Left renal cortex interstitium (tissue), 4 donors: Measurements from ENCODE around the gene PAWR. TPM values are rescaled to one million over a fixed set of nuclear protein-coding genes. Genes with fewer than 3 reads are reported as not detected.
"Not testable (repeated sequence)": the region's sequence is repeated elsewhere in the genome, so short reads cannot be mapped to it uniquely, and the experiment has no call there.

Experiments
- DNase-seq, 4 donors: peaks; one replicate each; pipeline ENCODE4 v3.0.0-alpha.2; 2013; ENCODE audit warnings: low read depth in 4 of 4, low spot score in 2 of 4, missing footprints in 1 of 4
- polyA plus RNA-seq, 4 donors: library from polyadenylated mRNA; unstranded; fragments of 120-200 nt; gene quantifications; one replicate each; pipeline ENCODE4 v1.2.1, GENCODE V29; 2013; ENCODE audit not compliant: insufficient read length in 4 of 4

The PAWR gene
- polyA plus RNA-seq, 4 donors, result 59.8 to 142 (median 92.1) TPM

DNA sequence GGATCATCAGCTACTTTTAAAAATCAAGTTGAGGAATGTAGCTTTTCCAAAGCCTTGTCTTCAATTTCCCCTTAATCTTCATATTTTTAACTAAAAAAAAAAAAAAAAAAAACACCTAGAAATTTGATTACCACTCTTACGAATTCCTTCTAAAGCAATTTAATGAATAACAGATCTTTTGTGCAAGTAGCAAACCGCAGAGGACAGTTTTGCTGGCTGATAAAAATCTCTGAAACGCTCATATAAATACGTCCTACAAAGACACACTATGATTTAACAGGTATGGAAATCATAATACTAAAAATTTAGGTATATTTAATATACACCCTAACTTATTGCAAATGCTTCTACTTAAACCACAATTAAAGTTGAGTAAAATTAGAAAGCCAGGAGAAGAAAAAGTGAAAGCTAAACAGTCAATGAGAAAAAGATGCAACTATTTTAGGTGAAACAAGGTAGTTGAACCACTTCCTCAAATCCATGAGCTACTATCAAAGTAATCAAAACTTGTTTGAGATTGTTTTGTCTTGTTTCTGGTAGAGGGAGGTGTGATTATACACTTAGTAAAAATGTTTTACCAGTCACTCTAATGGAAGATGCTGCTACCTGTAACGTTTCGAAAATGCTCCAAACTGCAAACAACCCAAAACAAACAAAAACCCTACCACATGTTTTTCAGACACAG lies 2.2 kb downstream of the PAWR start:
- DNase-seq, result no peak

DNA sequence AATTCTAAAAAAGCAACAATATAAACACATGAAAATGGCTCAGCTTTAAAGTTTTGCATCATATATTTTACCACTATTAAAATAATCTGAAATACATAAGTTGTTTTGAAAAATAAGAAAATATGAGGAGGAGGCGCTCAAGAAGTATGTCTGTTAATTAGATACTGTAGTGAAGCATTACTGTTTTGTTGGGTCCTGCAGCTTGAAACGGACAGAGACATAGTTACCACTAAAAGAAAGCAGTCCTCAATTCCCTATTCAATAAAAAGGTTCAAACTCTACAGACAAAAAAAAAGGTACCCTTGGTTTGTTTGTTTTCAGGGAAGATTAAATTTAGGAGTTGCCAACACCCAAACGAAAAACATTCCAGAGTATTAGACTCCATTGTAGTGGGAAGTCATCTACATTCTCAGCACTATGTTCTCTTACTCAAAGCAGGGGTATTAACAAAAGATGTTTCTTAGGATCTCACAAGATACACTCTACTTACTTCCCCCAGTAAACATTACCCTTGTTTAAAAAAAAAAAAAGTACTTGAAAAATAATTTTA lies 3.0 kb downstream of the PAWR start:
- DNase-seq, result no peak

DNA sequence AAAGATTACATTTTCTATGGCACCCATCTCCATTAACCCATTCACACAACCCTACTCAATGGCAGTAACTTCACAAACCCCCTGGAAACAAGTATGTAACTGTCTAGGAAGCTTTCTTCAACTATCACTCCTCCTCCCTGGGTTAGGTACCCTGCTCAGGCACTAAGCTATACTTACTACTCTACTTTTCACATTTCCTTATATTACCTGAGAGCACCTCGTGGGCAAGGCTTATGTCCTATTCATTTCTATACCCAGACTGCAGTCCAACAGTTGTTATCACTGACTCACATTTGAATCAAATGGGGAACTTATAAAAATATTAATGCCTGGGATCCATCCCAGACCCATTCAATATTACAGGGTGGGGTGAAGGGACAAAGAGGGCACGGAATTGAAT lies 4.6 kb downstream of the PAWR start:
- no peak for DNase-seq

DNA sequence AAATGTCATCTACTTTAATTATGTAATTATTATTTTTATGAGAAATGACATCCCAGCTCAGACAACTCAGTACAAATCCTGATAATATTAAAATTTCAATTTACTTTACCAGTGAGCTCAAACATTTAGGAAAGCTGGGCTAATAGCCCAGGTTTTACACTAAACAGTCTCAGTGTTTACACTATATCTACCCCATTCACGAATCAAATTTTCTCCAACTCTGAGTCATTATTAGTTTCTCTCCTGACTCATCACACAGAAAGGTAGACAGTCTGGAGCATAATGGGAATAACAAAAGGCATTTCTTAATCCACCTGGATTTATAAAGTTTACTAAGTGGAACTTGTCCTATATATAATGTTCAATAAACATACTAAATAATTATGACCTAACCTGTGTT lies 5.7 kb downstream of the PAWR start:
- no peak for DNase-seq

DNA sequence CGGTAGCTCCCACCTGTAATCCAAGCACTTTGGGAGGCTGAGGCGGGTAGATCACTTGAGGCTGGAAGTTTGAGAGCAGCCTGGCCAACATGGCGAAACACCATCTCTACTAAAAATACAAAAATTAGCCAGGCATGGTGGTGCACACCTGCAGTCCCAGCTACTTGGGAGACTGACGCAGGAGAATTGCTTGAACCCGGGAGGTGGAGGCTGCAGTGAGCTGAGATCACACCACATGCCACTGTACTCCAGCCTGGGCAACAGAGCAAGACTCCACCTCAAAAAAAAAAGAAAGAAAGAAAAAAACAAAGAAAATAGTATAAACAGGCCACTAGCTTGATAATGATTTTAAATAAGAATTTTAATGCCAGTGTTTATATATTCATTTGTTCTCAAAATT lies 6.4 kb downstream of the PAWR start:
- not testable (repeated sequence) for DNase-seq

DNA sequence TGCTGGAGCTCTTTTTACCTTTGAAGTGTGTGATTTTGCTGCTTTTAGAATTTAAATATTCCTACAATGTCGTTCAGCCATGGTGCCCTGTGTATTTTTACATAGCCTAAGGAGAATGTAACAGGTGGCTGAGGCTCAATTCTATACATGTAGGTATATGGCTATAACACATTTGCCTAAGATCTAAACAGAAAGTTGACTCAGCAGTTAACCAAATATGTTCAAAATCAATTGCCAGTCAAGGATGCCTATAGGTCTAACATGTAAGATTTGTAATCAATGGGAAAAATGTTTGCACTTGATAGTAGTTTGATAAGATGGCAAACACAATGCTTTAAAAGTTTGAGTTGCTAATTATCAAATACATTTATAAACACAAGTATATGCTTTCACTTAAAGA lies 8.2 kb downstream of the PAWR start:
- no peak for DNase-seq

DNA sequence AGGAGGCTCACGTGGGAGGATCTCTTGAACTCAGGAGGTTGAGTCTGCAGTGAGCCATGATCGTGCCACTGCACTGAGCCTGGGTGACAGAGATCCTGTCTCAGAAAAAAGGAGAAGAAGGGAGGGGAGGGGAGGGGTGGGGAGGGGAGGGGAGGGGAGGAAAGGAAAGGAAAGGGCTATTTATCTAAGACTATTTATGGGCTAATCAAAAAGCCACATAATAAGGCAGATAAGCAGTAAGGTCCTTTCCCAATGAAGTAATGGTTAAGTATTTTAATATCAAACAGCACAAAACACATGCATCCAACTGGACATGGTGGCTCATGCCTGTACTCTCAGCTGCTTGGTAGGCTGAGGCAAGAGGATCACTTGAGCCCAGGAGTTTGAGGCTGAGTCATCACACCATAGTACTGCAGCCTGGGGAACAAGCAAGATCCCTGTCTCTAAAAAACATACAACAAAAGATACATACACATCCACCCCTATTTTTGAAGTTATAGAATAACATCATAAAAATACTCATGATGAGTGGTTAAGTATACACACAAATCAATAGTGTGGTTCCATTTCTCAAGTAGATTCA lies 9.7 kb downstream of the PAWR start:
- no peak for DNase-seq

DNA sequence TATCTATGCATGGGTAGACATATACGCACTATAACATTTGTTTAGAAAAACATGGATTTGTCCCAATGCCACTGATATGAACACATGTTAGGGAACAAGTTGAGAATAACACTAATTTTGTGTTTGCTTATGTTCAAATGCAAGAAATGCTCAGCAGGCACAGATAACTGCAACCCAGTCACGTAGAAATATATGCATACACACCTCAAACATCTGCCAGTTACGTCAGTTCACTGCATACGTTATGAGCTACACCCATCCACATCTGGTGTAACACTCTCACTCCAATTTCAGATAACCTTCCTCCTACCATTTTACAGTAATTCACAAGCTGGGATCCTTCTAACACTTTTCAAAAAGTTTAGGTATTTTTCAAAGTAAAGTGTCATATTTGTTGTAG lies 10.7 kb downstream of the PAWR start:
- no peak for DNase-seq

DNA sequence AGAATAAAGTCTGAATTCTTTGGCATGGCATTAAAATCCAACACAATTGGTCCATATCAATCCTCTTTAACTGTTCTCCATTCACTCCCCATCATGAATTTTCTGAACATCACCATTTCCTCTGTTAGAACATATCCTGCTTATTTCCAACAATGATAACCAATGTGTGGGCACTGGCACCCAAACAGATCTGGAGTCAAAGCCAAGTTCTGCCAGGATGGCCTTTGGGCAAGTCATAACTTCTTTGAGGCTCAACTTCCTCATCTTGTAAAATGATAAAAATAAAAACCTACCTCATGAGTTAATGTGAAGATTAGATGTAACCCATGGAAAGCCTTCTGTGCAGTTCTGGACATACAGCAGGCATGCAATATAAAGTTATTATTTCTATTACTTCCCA lies 12.5 kb downstream of the PAWR start:
- no peak for DNase-seq

DNA sequence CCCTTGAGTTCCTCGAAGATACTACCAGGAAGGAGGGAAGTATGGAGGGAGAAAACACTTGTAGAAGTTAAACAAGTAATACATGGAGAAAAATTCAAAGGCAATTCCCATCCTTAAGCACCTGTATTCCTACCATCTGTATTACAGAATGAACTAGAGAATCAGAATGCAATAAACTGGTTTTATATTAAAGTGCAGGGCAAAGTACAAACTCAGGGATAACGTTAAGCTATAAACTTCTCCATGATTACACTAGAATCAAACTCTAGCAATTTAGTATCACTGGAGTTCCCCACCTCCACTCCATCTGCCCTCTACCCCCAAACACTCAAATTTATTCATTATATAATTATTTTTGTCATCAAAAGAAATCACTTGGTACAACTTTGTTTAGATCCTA lies 13.1 kb downstream of the PAWR start:
- DNase-seq, result no peak

DNA sequence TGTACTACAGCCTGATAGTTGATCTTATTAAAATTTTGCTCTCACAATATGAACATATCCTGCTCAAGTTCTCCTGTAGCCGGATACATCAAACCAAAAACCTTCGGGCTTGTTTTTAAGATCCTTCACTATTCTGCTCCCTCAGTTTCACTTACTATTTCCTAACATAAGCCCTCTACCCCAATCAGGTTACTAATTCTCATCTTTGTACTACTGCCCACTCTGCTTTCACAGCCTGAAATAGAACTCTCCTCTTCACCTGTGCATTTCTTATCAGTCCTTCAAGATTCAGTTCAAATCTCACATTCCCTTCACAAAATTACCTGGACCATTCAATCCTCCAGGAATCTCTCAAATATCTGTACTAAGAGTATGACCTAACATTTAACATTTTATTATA lies 14.2 kb downstream of the PAWR start:
- DNase-seq, result no peak

DNA sequence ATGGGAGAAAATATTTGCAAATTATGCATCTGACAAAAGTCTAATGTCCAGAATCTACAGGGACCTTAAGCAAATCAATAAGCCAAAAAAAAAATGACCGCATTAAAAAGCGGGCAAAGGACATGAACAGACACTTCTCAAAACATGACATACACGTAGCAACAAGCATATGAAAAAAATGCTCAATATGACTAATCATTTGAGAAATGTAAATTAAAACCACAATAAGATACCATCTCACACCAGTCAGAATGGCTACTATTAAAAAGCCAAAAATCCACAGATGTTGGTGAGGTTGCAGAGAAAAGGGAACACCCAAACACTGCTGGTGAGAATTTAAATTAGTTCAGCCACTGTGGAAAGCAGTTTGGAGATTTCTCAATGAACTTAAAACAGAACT lies 16.1 kb downstream of the PAWR start:
- DNase-seq, result no peak

DNA sequence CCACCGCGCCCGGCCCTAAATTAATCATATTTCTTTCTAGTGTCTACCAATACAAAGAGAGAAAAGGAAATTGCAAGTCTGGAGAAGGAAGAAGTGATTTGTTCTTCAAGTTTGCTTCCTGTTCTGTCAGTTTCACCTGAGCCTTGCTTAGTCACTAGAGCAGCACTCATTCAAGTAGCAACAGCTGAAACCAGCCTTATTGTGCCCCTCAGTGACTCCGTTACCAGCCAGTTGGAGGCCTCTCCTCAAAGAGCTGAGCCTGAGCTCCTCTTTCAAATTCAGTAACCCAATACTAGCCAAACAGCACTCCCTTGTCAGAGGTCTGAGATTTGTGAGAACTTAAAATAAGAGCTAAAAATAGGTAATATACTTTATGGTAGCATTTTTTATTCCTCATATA lies 17.4 kb downstream of the PAWR start:
- DNase-seq, result no peak

DNA sequence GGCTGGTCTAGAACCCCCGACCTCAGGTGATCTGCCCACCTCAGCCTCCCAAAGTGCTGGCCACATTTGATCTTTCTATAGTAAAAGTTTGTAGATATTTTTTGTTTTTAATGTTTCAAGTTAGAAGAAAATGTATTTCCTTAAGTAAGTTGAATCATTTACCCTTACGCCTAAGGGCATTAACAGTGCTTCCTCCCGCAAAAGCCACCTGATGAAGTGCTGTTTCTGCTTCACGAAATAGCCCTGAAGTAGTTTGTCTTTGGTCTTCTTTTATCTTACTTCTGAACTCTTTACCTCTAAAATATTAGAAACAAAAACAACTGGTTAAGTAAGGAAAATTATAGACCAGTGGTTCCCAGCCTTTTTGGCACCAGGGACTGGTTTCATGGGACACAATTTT lies 22.7 kb downstream of the PAWR start:
- no peak for DNase-seq

DNA sequence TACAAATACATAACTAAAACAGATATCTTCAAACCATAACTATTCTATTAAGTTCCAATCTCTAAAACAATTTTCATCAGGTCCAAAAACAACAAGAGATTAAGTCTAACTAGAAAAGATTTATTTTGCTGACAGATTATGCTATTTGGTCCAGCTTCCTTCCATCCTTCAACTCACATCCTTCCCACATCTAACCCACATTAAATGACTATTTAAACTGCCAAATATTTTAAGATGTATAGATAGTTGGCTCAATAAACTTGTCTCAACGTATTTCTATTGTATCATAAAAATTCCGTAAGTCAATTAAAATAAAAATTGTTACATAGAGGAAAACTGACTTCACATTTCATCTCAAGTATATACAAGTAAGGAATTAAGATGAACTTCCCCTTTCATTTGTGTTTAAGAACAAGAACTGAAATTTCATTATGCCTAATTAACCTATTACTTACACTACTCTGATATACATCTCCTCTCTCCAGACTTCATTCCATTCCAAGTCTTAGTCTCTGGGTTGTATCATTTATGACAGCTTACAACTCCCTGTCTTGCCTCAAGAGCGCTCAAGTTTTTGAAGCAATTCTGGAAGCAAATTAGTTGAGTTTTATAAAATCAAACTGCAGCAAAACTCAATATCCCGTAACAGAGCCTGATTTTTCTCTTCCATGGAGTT lies 25.4 kb downstream of the PAWR start:
- no peak for DNase-seq

DNA sequence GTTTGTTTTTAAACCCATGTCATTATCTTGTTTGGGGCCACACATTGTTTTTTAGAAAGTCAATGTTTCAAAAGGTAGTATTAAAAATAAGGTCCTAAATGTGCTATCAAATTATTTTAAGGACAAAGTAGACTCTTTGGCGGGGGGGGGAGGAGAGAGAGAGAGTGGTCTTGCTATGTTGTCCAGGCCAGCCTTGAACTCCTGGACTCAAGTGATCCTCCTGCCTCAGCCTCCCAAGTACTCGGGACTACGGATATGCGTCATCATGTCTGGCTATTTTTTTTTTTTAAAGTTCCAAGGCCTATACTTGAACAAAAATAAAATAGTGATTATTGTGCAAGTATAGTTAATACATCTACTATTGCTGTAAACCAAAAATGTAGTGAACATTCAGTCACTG lies 26.2 kb downstream of the PAWR start:
- no peak for DNase-seq

DNA sequence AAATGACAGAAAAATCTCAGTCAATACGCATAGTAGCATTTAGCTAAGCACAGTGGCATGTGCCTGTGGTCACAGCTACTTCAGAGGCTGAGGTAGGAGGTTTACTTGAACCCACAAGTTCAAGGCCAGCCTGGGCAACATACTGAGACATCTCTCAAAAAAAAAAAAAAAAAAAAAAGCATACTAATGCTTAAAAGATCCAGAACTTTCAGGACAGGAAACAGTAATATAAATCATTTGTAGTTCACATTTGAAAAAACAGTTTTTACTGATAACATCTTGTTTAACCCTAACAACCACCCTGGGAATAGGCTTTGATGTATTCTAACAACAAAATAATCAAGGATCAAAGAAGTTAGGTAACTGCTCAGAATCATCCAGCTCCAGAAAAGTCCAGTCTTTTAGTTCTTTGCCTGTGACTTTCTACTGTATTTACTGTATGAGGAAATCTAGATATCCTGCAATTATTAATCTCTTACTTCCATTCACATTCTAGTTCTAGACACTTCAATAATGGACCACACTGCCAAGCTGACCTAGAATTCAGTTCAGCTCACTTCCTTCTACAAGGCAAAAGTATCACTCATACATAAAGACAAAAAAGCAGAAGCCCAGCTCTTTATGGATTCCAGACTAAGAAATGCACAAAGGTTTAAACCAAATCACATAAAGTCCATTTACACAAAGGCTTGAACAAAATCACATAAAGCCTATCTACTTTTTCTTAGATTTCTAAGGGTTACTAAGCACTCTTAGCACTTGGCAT lies 28.5 kb downstream of the PAWR start:
- no peak for DNase-seq

DNA sequence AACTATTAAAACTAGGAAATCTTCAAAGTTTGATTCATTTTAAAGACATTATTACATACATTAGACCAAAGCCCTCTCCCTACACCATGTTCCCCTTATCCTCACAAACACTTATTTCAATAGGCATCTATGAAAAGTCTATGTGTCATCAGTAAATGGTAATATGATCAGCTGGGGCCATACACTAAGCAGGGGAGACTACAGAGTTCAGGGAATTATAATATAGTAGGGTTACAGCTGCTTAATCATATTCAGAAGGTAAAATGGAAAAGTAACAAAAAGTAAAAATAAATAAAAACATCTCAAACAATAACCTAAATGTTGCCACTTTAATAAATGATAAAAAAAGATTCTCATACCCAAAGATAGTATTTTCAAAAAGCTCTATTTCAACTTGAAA lies 29.1 kb downstream of the PAWR start:
- no peak for DNase-seq

DNA sequence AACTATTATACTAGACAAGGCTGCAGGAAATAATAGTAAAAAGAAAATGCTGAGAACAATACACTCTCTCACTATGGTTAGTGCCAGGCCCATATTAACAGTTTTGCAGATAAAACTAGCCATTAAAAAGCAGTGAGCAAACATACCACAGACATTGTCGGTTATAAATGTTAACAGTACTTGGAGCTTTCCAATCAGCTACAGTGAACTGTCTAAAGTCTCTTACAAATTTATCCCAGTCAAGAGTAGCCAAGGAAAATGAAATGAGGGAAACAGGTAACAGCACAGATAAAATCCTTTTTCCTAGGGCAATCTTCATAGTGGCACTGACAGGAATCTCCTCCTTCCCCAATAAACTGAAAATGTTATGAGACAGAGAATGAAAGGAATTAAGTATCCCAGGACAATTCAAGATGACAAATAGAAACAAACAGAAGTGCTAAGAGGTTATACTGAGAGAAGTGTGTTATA lies 30.8 kb downstream of the PAWR start:
- no peak for DNase-seq

DNA sequence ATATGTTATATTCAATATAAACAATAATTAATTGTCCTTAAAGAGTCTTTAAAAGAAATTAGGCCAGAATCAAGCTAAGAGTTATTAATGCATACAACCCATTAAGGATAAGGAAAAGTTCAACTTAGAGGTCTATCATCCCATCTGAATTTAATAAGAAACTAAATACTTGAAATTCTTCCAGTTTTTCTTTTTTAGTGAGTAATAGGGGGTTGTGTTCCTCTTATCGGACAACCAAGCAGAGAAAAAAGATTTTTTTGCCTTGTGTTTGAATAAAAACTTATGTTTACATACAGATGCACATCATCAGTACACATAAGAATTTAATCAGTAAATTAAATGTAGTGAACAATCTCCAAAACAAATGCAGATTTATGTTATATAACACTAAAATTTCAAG lies 32.5 kb downstream of the PAWR start:
- DNase-seq, result no peak

DNA sequence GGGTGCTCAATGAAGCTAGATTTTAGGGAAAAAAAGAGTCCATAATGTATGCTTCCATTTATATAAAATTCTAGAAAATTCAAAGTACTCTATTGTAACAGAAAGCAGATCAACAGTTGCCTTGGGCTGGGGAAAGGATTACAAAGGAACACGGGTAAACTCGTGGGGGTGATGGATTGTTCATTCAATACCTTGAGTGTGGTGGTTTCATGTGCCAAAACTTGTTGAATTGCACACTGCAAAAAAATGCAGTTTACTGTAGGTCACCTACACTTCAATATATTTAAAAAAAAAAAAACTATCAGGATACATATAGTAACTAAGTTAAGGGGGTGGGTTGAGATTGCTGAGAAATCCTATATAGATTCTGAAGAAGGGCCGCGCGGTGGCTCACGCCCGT lies 33.6 kb downstream of the PAWR start:
- DNase-seq, result no peak
